Liver (tissue), 9 donors: ENCODE data around the gene WLS. TPM values are rescaled to one million over a fixed set of nuclear protein-coding genes. Genes with fewer than 3 reads are reported as not detected.

ENCODE experiments used
- DNase-seq: peaks from one replicate; pipeline ENCODE4 v3.0.0-alpha.2; 2017; ENCODE audit warnings: low spot score
- H3K27ac ChIP-seq, 2 donors: one replicate each; pipeline ENCODE4 v1.7.0; 2013; ENCODE audit warnings: inconsistent platforms in 2 of 2, low read length in 2 of 2, control low read depth in 1 of 2, low read depth in 1 of 2, mild to moderate bottlenecking in 1 of 2
- H3K27me3 ChIP-seq, 4 donors: one replicate each; pipeline versions ENCODE4 v1.6.1 to v1.7.0; 2013; ENCODE audit warnings: low read length in 3 of 4, inconsistent platforms in 1 of 4, mild to moderate bottlenecking in 1 of 4, moderate library complexity in 1 of 4; ENCODE audit not compliant: control insufficient read depth in 4 of 4, insufficient read depth in 4 of 4
- H3K36me3 ChIP-seq, 4 donors: one replicate each; pipeline versions ENCODE4 v1.6.1 to v1.7.0; 2013; ENCODE audit warnings: low read length in 3 of 4, mild to moderate bottlenecking in 3 of 4, low read depth in 1 of 4, moderate library complexity in 1 of 4; ENCODE audit not compliant: control insufficient read depth in 4 of 4, insufficient read depth in 3 of 4
- H3K4me1 ChIP-seq, 4 donors: one replicate each; pipeline versions ENCODE4 v1.6.1 to v1.7.0; 2013; ENCODE audit warnings: low read length in 3 of 4, mild to moderate bottlenecking in 3 of 4, moderate library complexity in 1 of 4; ENCODE audit not compliant: control insufficient read depth in 4 of 4, insufficient read depth in 4 of 4
- H3K4me3 ChIP-seq, 3 donors: one replicate each; pipeline versions ENCODE4 v1.6.1 to v1.7.0; 2013; ENCODE audit warnings: low read length in 3 of 3, control low read depth in 1 of 3, low read depth in 1 of 3, mild to moderate bottlenecking in 1 of 3
- H3K9ac ChIP-seq, 2 donors: one replicate each; pipeline ENCODE4 v1.7.0; 2013; ENCODE audit warnings: low read length in 2 of 2, mild to moderate bottlenecking in 2 of 2, moderate library complexity in 2 of 2, control low read depth in 1 of 2, low read depth in 1 of 2
- H3K9me3 ChIP-seq, 4 donors: one replicate each; pipeline versions ENCODE4 v1.6.1 to v1.7.0; 2013; ENCODE audit warnings: low read length in 3 of 4; ENCODE audit not compliant: control insufficient read depth in 4 of 4
- ATF3 ChIP-seq: IDR thresholded peaks from 2 replicates; pipeline ENCODE4 v1.6.1; 2016; ENCODE audit warnings: antibody characterized with exemption
- CTCF ChIP-seq: fragments of 150-350 bp; IDR thresholded peaks from 2 replicates; pipeline ENCODE4 v1.5.1; 2017; ENCODE audit warnings: improper control_type of control experiment, low read depth, low read length; ENCODE audit not compliant: missing input control
- EGR1 ChIP-seq, 2 donors: IDR thresholded peaks; 2 replicates each; pipeline ENCODE4 v1.6.1; 2016 to 2018; ENCODE audit warnings: antibody characterized with exemption in 2 of 2, low read depth in 2 of 2
- FOXA1 ChIP-seq: IDR thresholded peaks from 2 replicates; pipeline ENCODE4 v1.6.1; 2016; ENCODE audit warnings: antibody characterized with exemption
- FOXA2 ChIP-seq: IDR thresholded peaks from 2 replicates; pipeline ENCODE4 v1.6.1; 2016; ENCODE audit warnings: antibody characterized with exemption
- HNF4A ChIP-seq, 2 donors: conservative IDR thresholded peaks; 2 replicates each; pipeline ENCODE4 v1.6.1; 2016; ENCODE audit warnings: antibody characterized with exemption in 2 of 2, mild to moderate bottlenecking in 2 of 2
- HNF4G ChIP-seq: IDR thresholded peaks from 2 replicates; pipeline ENCODE4 v1.6.1; 2016; ENCODE audit warnings: antibody characterized with exemption
- JUND ChIP-seq, 2 donors: IDR thresholded peaks; 2 replicates each; pipeline ENCODE4 v1.6.1; 2016; ENCODE audit warnings: antibody characterized with exemption in 2 of 2
- MAX ChIP-seq: IDR thresholded peaks from 2 replicates; pipeline ENCODE4 v1.6.1; 2016; ENCODE audit warnings: antibody characterized with exemption
- NR2F2 ChIP-seq: IDR thresholded peaks from 2 replicates; pipeline ENCODE4 v1.6.1; 2016; ENCODE audit warnings: antibody characterized with exemption
- RAD21 ChIP-seq, 2 donors: IDR thresholded peaks; 2 replicates each; pipeline ENCODE4 v1.6.1; 2016; ENCODE audit warnings: antibody characterized with exemption in 2 of 2, mild to moderate bottlenecking in 2 of 2
- RXRA ChIP-seq, 2 donors: IDR thresholded peaks; 2 replicates each; pipeline ENCODE4 v1.6.1; 2017 to 2018; ENCODE audit warnings: antibody characterized with exemption in 2 of 2, mild to moderate bottlenecking in 1 of 2
- SP1 ChIP-seq: IDR thresholded peaks from 2 replicates; pipeline ENCODE4 v1.6.1; 2018; ENCODE audit warnings: antibody characterized with exemption, mild to moderate bottlenecking
- TAF1 ChIP-seq: conservative IDR thresholded peaks from 2 replicates; pipeline ENCODE4 v1.6.1; 2016; ENCODE audit warnings: antibody characterized with exemption, mild to moderate bottlenecking
- YY1 ChIP-seq: IDR thresholded peaks from 2 replicates; pipeline ENCODE4 v1.6.1; 2016; ENCODE audit warnings: antibody characterized with exemption, mild to moderate bottlenecking
- ZBTB33 ChIP-seq: IDR thresholded peaks from 2 replicates; pipeline ENCODE4 v1.6.1; 2016; ENCODE audit warnings: antibody characterized with exemption
- WGBS: extraction: QIAGEN DNeasy Blood & Tissue Kit; methylation state at CpG from one replicate; pipeline ENCODE4 v1.1.7; 2013; 5-methylcytosine and 5-hydroxymethylcytosine counted together
- polyA plus RNA-seq, 2 donors: library from polyadenylated mRNA; stranded (reverse) in 1 of 2; unstranded in 1 of 2; fragments of 200-250 nt in 1 of 2; fragments of >200 nt in 1 of 2; fragmentation: Nextera tagmentation in 1 of 2; extraction: Ambion mirVana in 1 of 2; gene quantifications; one replicate each; pipeline versions ENCODE4 v1.2.1 to v1.2.3, GENCODE V29; 2013 to 2015
- total RNA-seq, 2 donors: library from RNA; depleted of rRNA; stranded (reverse); fragments of >200 nt; gene quantifications; one replicate each; pipeline ENCODE4 v1.2.3, GENCODE V29; 2014
- donor health status: healthy.
- donor health status: healthy.
- donor health status: healthy.
- donor health status: healthy.
- donor health status: healthy.

The WLS gene
- total and polyA plus RNA-seq, 4 donors: 3.2 to 12.5 (median 7.7) TPM

GRCh38 chr1:68210027-68210426, 22.3 kb downstream of the WLS start:
- TF ChIP-seq EGR1 (IDR thresholded peaks at IDR 0.05; ENCODE audit: low read depth in 2 of 2): no peak
- TF ChIP-seq CTCF: no peak
- TF ChIP-seq TAF1: no peak
- TF ChIP-seq RXRA (IDR thresholded peaks at IDR 0.05): no peak
- no peak for TF ChIP-seq SP1
- no peak for TF ChIP-seq ATF3
- no peak for TF ChIP-seq FOXA1
- no peak for TF ChIP-seq HNF4A (conservative IDR thresholded peaks at IDR 0.05)
- TF ChIP-seq JUND (IDR thresholded peaks at IDR 0.05): no peak
- TF ChIP-seq ZBTB33: no peak
- TF ChIP-seq HNF4G: no peak
- H3K27me3 ChIP-seq: no peaks in the 10 kb centered on the region
- H3K4me1 ChIP-seq: peaks cover 0 to 4% (median 2%) of the 10 kb centered on the region in 4 donors
- H3K9ac ChIP-seq: no peak overlapping the region
- no peaks in the 10 kb centered on the region for H3K36me3 ChIP-seq
- H3K4me3 ChIP-seq: no peak overlapping the region
- no peaks in the 10 kb centered on the region for H3K9me3 ChIP-seq
- H3K27ac ChIP-seq: no peak overlapping the region
- DNase-seq: no peak

GRCh38 chr1:68206848-68207689, 25.3 kb downstream of the WLS start:
- H3K27ac ChIP-seq: no peak overlapping the region
- no peak overlapping the region for H3K9ac ChIP-seq
- H3K9me3 ChIP-seq: no peaks in the 10 kb centered on the region
- WGBS: 80% methylated on average over 3 of the region's 3 CpGs
- no peak overlapping the region for H3K4me3 ChIP-seq
- H3K4me1 ChIP-seq: peaks cover 0 to 4% (median 0%) of the 10 kb centered on the region in 4 donors
- no peaks in the 10 kb centered on the region for H3K27me3 ChIP-seq
- no peaks in the 10 kb centered on the region for H3K36me3 ChIP-seq
- no peak for DNase-seq
- TF ChIP-seq NR2F2 (no peak), JUND (IDR thresholded peaks at IDR 0.05) (no peak)

- H3K27ac ChIP-seq: no peak overlapping the region
- no peaks in the 10 kb centered on the region for H3K36me3 ChIP-seq
- DNase-seq: no peak
- TF ChIP-seq TAF1 (no peak), HNF4G (no peak), RAD21 (IDR thresholded peaks at IDR 0.05) (no peak), FOXA2 (no peak), MAX (no peak), YY1 (no peak), RXRA (IDR thresholded peaks at IDR 0.05) (no peak), ATF3 (no peak), HNF4A (conservative IDR thresholded peaks at IDR 0.05) (no peak), FOXA1 (no peak), ZBTB33 (no peak)
- no peaks in the 10 kb centered on the region for H3K27me3 ChIP-seq
- H3K9me3 ChIP-seq: no peaks in the 10 kb centered on the region
- H3K4me1 ChIP-seq: peaks cover 0 to 4% (median 0%) of the 10 kb centered on the region in 4 donors
- H3K4me3 ChIP-seq: no peak overlapping the region
- no peak overlapping the region for H3K9ac ChIP-seq
- WGBS: 93% methylated on average over 3 of the region's 3 CpGs
Measured at GRCh38 chr1:68205794-68206358, 26.4 kb downstream of the WLS start.
